HG02938 (cell line): ENCODE measurements around the gene ESD.
"Not testable (repeated sequence)": the region's sequence is repeated elsewhere in the genome, so short reads cannot be mapped to it uniquely, and the experiment has no call there.

Experiments
- ATAC-seq: cut with Tn5 transposase; IDR thresholded peaks from one replicate; pipeline ENCODE4 v1.9.1; 2021; ENCODE audit warnings: mild to moderate bottlenecking, moderate library complexity; ENCODE audit not compliant: unreplicated experiment

Gene ESD

GRCh38 chr13:46796129-46796514 lies 839 bp downstream of the ESD start:
- ATAC-seq, result no peak

- no peak for ATAC-seq
Measured at GRCh38 chr13:46795321-46795720, 1.6 kb downstream of the ESD start.

- ATAC-seq, result no peak
Measured at GRCh38 chr13:46783504-46783903, 13.5 kb downstream of the ESD start.

GRCh38 chr13:46782691-46783090 lies 14.3 kb downstream of the ESD start:
- no peak for ATAC-seq

- ATAC-seq, result no peak
Measured at GRCh38 chr13:46782066-46782465, 14.9 kb downstream of the ESD start.

GRCh38 chr13:46778890-46779289 lies 18.1 kb downstream of the ESD start:
- ATAC-seq, result no peak

GRCh38 chr13:46778095-46778494 lies 18.9 kb downstream of the ESD start:
- no peak for ATAC-seq

GRCh38 chr13:46775385-46776107 lies 21.4 kb downstream of the ESD start:
- no peak for ATAC-seq

- ATAC-seq, result no peak
Measured at GRCh38 chr13:46773541-46773940, 23.4 kb downstream of the ESD start.

GRCh38 chr13:46771693-46772092 lies 25.3 kb downstream of the ESD start:
- ATAC-seq, result no peak

GRCh38 chr13:46769925-46770324 lies 27.0 kb downstream of the ESD start:
- not testable (repeated sequence) for ATAC-seq

- ATAC-seq, result no peak
Measured at GRCh38 chr13:46761866-46762265, 35.1 kb downstream of the ESD start.

- ATAC-seq, result no peak
Measured at GRCh38 chr13:46761174-46761573, 35.8 kb downstream of the ESD start.

- ATAC-seq, result no peak
Measured at GRCh38 chr13:46759846-46760245, 37.1 kb downstream of the ESD start.

GRCh38 chr13:46757640-46758039 lies 39.3 kb downstream of the ESD start:
- ATAC-seq, result no peak

GRCh38 chr13:46756977-46757376 lies 40.0 kb downstream of the ESD start:
- ATAC-seq, result no peak

GRCh38 chr13:46755508-46755907 lies 41.5 kb downstream of the ESD start:
- not testable (repeated sequence) for ATAC-seq

- ATAC-seq, result no peak
Measured at GRCh38 chr13:46754812-46755211, 42.1 kb downstream of the ESD start.

- no peak for ATAC-seq
Measured at GRCh38 chr13:46753917-46754316, 43.0 kb downstream of the ESD start.

- ATAC-seq, result no peak
Measured at GRCh38 chr13:46753137-46753536, 43.8 kb downstream of the ESD start.

- ATAC-seq, result peak; percentile 83
Measured at GRCh38 chr13:46751811-46752635, 44.9 kb downstream of the ESD start.

- ATAC-seq, result no peak
Measured at GRCh38 chr13:46749951-46750350, 47.0 kb downstream of the ESD start.
